ENCODE results near the gene SRGAP2C.
"Not testable (repeated sequence)": the region's sequence is repeated elsewhere in the genome, so short reads cannot be mapped to it uniquely, and the experiment has no call there.

SRGAP2C gene

GRCh38 chr1:121184290-121185127, at the start of gene SRGAP2C, which contains the start of gene FAM72B:
TSS of gene SRGAP2C (plus strand) at chr1:121184975. CDS start at chr1:121187447, 2,472 bp downstream.
TSS of gene FAM72B (minus strand) at chr1:121184340. CDS start at chr1:121183489, 851 bp downstream.
- H3K27me3 Mint-ChIP-seq; H3K36me3 Mint-ChIP-seq (ENCODE audit: low read depth); H3K9me3 Mint-ChIP-seq; H3K4me1 Mint-ChIP-seq (ENCODE audit: low read depth): not testable (repeated sequence)
- peak within 1 kb of the TSS; percentile 81 for H3K27ac Mint-ChIP-seq
- H3K4me3 Mint-ChIP-seq = peak within 1 kb of the TSS; percentile 88

GRCh38 chr1:121140393-121140792, 44.4 kb upstream of the SRGAP2C start:
- not testable (repeated sequence) for H3K4me3 Mint-ChIP-seq; H3K27ac Mint-ChIP-seq; H3K27me3 Mint-ChIP-seq; H3K4me1 Mint-ChIP-seq (ENCODE audit: low read depth); H3K9me3 Mint-ChIP-seq; H3K36me3 Mint-ChIP-seq (ENCODE audit: low read depth)

GRCh38 chr1:121148489-121149190, 36.1 kb upstream of the SRGAP2C start:
- H3K9me3 Mint-ChIP-seq; H3K27ac Mint-ChIP-seq; H3K4me1 Mint-ChIP-seq (ENCODE audit: low read depth); H3K36me3 Mint-ChIP-seq (ENCODE audit: low read depth); H3K4me3 Mint-ChIP-seq; H3K27me3 Mint-ChIP-seq: not testable (repeated sequence)

- not testable (repeated sequence) for H3K36me3 Mint-ChIP-seq (ENCODE audit: low read depth); H3K27ac Mint-ChIP-seq; H3K9me3 Mint-ChIP-seq; H3K4me1 Mint-ChIP-seq (ENCODE audit: low read depth); H3K27me3 Mint-ChIP-seq; H3K4me3 Mint-ChIP-seq
Observed at GRCh38 chr1:121151294-121151693, 33.5 kb upstream of the SRGAP2C start.

- H3K4me3 Mint-ChIP-seq; H3K9me3 Mint-ChIP-seq; H3K36me3 Mint-ChIP-seq (ENCODE audit: low read depth); H3K4me1 Mint-ChIP-seq (ENCODE audit: low read depth); H3K27ac Mint-ChIP-seq; H3K27me3 Mint-ChIP-seq: not testable (repeated sequence)
Observed at GRCh38 chr1:121152788-121153187, 32.0 kb upstream of the SRGAP2C start.

- not testable (repeated sequence) for H3K9me3 Mint-ChIP-seq; H3K27me3 Mint-ChIP-seq; H3K36me3 Mint-ChIP-seq (ENCODE audit: low read depth); H3K4me3 Mint-ChIP-seq; H3K27ac Mint-ChIP-seq; H3K4me1 Mint-ChIP-seq (ENCODE audit: low read depth)
Observed at GRCh38 chr1:121154811-121155210, 30.0 kb upstream of the SRGAP2C start.

GRCh38 chr1:121155671-121156358, 29.0 kb upstream of the SRGAP2C start:
- not testable (repeated sequence) for H3K4me1 Mint-ChIP-seq (ENCODE audit: low read depth); H3K4me3 Mint-ChIP-seq; H3K9me3 Mint-ChIP-seq; H3K36me3 Mint-ChIP-seq (ENCODE audit: low read depth); H3K27me3 Mint-ChIP-seq; H3K27ac Mint-ChIP-seq

- H3K27ac Mint-ChIP-seq; H3K9me3 Mint-ChIP-seq; H3K4me3 Mint-ChIP-seq; H3K4me1 Mint-ChIP-seq (ENCODE audit: low read depth); H3K36me3 Mint-ChIP-seq (ENCODE audit: low read depth); H3K27me3 Mint-ChIP-seq: not testable (repeated sequence)
Observed at GRCh38 chr1:121156958-121157603, 27.7 kb upstream of the SRGAP2C start.

GRCh38 chr1:121157609-121158008, 27.2 kb upstream of the SRGAP2C start:
- not testable (repeated sequence) for H3K36me3 Mint-ChIP-seq (ENCODE audit: low read depth)

GRCh38 chr1:121160118-121160517, 24.7 kb upstream of the SRGAP2C start:
- not testable (repeated sequence) for H3K4me1 Mint-ChIP-seq (ENCODE audit: low read depth)

More at GRCh38 chr1:121157609-121158008, 27.2 kb upstream of the SRGAP2C start:
- not testable (repeated sequence) for H3K4me1 Mint-ChIP-seq (ENCODE audit: low read depth); H3K4me3 Mint-ChIP-seq; H3K9me3 Mint-ChIP-seq; H3K27ac Mint-ChIP-seq; H3K27me3 Mint-ChIP-seq

GRCh38 chr1:121161199-121161901, 23.4 kb upstream of the SRGAP2C start:
- H3K27ac Mint-ChIP-seq; H3K27me3 Mint-ChIP-seq; H3K36me3 Mint-ChIP-seq (ENCODE audit: low read depth); H3K4me3 Mint-ChIP-seq; H3K9me3 Mint-ChIP-seq; H3K4me1 Mint-ChIP-seq (ENCODE audit: low read depth): not testable (repeated sequence)

More at GRCh38 chr1:121160118-121160517, 24.7 kb upstream of the SRGAP2C start:
- not testable (repeated sequence) for H3K4me3 Mint-ChIP-seq; H3K36me3 Mint-ChIP-seq (ENCODE audit: low read depth); H3K9me3 Mint-ChIP-seq; H3K27me3 Mint-ChIP-seq; H3K27ac Mint-ChIP-seq

- H3K27me3 Mint-ChIP-seq; H3K27ac Mint-ChIP-seq; H3K36me3 Mint-ChIP-seq (ENCODE audit: low read depth); H3K4me1 Mint-ChIP-seq (ENCODE audit: low read depth); H3K4me3 Mint-ChIP-seq; H3K9me3 Mint-ChIP-seq: not testable (repeated sequence)
Observed at GRCh38 chr1:121163850-121164757, 20.7 kb upstream of the SRGAP2C start.

- not testable (repeated sequence) for H3K36me3 Mint-ChIP-seq (ENCODE audit: low read depth); H3K4me1 Mint-ChIP-seq (ENCODE audit: low read depth); H3K9me3 Mint-ChIP-seq; H3K4me3 Mint-ChIP-seq; H3K27me3 Mint-ChIP-seq
- H3K27ac Mint-ChIP-seq = peak overlapping the region; percentile 28
Observed at GRCh38 chr1:121165296-121165695, 19.5 kb upstream of the SRGAP2C start.
